ENCODE measurements around the gene PIEZO2. TPM values are rescaled to one million over a fixed set of nuclear protein-coding genes. Genes with fewer than 3 reads are reported as not detected.

The PIEZO2 gene
- total RNA-seq, 2 donors from 2014 or later: 0.63 to 3.0 TPM

DNA sequence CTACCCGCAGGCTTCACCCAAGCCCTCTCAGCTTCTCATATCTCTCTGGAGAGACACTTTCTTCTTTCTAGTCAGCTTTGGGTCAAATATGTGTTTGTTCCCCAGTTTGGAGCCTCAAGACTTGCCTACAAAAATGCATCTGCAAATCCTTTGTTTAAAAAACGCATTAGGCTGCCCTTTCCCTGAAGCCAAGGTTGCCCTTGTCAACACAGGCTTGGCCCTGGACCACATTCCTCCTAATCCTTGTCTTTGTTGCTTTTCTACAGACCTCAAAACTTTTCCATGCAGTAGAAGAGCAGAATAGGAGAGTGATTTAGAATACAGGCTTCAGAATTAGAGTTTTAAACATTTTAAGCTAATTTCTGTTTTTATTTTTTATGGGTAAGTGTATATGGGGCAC is 315.7 kb downstream of the PIEZO2 start:
- Histone ChIP-seq H3K9me3 (peaks cover 0 to 7% of the 10 kb centered on the region in 2 donors), H3K4me3 (no peak overlapping the region), H3K27ac (no peak overlapping the region), H3K4me1 (no peaks in the 10 kb centered on the region), H3K36me3 (no peaks in the 10 kb centered on the region), H3K27me3 (no peaks in the 10 kb centered on the region)
- no peak for DNase-seq (ENCODE audit: low spot score)
- TF ChIP-seq, protein P1, sequence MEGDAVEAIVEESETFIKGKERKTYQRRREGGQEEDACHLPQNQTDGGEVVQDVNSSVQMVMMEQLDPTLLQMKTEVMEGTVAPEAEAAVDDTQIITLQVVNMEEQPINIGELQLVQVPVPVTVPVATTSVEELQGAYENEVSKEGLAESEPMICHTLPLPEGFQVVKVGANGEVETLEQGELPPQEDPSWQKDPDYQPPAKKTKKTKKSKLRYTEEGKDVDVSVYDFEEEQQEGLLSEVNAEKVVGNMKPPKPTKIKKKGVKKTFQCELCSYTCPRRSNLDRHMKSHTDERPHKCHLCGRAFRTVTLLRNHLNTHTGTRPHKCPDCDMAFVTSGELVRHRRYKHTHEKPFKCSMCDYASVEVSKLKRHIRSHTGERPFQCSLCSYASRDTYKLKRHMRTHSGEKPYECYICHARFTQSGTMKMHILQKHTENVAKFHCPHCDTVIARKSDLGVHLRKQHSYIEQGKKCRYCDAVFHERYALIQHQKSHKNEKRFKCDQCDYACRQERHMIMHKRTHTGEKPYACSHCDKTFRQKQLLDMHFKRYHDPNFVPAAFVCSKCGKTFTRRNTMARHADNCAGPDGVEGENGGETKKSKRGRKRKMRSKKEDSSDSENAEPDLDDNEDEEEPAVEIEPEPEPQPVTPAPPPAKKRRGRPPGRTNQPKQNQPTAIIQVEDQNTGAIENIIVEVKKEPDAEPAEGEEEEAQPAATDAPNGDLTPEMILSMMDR (IDR thresholded peaks at IDR 0.05): no peak

DNA sequence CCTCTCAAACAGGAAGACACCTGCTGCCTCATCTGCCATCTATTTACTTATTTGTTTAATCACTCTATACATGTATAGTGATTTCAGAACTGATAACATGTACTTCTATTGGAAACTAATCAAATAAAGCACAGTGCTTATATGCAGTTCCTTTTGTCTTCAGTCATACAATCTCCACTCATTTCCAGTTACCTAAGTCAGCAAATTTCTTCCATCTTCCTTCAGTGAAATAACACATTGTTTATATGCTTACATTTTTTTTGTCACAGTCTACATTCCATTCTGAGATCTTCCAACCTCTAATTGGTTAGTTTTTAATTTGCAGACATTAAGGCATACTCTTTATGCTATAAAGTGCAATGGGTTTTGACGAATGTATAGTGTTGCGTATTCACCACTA is 323.0 kb downstream of the PIEZO2 start:
- TF ChIP-seq, protein P1 (IDR thresholded peaks at IDR 0.05): no peak
- Histone ChIP-seq H3K36me3 (no peaks in the 10 kb centered on the region), H3K4me1 (no peaks in the 10 kb centered on the region), H3K27ac (no peak overlapping the region), H3K9me3 (peaks cover 0 to 7% of the 10 kb centered on the region in 2 donors), H3K27me3 (no peaks in the 10 kb centered on the region), H3K4me3 (no peak overlapping the region)
- no peak for DNase-seq (ENCODE audit: low spot score)

DNA sequence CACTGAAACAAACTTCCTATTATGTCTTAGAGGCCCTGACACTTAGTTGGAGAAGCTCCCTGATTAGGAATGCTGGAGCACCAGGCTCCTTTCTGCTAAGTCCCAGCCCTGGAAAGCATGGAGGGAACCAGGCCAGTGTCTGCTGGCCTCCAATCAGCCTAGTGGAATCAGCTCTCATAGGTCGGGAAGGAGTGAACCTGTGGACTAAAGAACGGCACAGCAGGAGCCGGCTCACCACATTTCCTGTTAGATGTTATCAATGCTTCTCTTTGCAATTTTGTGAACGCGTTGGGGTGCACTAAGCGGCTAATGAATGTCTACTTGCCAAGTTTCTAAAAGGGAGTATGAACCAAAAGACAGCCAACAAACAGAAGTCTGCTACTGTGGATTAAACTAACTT is 326.9 kb downstream of the PIEZO2 start:
- Histone ChIP-seq H3K4me3 (no peak overlapping the region), H3K36me3 (no peaks in the 10 kb centered on the region), H3K27me3 (no peaks in the 10 kb centered on the region), H3K4me1 (no peaks in the 10 kb centered on the region), H3K27ac (no peak overlapping the region), H3K9me3 (peaks cover 0 to 8% of the 10 kb centered on the region in 2 donors)
- DNase-seq (ENCODE audit: low spot score): no peak
- TF ChIP-seq, protein P1 (IDR thresholded peaks at IDR 0.05): no peak

DNA sequence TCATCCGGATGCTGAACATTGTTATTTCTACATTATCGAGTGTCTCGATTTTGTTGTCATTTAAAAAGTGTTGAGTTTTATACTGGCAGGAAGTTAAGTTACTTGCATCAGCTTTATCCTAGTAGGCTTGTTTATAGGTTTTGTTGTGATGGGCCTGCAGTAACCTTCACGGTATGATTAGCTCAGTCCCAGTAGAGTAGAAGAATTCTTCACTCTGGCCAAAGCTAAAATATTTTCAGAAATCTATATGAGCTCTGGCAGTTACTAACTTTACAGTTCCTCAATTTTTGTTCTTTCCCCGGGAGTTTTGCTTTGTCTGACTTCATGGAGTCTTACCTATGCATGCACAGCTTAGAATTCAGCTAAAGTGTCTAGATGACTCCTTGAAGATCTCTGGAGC is 328.7 kb downstream of the PIEZO2 start:
- peaks cover 0 to 8% of the 10 kb centered on the region in 2 donors for H3K9me3 ChIP-seq
- TF ChIP-seq, protein P1 (IDR thresholded peaks at IDR 0.05): no peak
- no peaks in the 10 kb centered on the region for H3K36me3 ChIP-seq
- H3K4me1 ChIP-seq: no peaks in the 10 kb centered on the region
- no peak overlapping the region for H3K27ac ChIP-seq
- no peak for DNase-seq (ENCODE audit: low spot score)
- no peak overlapping the region for H3K4me3 ChIP-seq
- H3K27me3 ChIP-seq: no peaks in the 10 kb centered on the region

DNA sequence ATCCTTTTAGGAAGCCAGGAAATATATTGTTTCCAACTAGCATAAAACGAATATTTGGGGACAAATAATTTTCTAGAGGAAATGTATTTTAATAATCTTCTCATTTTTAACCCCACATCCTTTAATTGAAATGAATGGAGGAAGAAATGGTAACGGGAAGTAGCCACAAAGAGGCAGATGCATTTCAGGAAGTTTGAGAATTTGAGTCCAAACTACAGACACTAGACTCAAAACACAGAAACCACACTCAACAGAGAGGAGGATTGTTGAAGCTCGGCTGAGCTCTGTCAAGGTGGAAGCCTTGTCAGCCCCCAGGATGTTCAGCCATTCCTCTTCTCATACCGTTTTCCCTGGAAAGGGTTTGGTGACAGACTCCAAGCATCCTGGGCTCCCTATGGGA is 335.0 kb downstream of the PIEZO2 start:
- Histone ChIP-seq H3K4me3 (no peak overlapping the region), H3K27ac (no peak overlapping the region), H3K9me3 (no peaks in the 10 kb centered on the region), H3K36me3 (no peaks in the 10 kb centered on the region), H3K27me3 (no peaks in the 10 kb centered on the region), H3K4me1 (no peaks in the 10 kb centered on the region)
- no peak for DNase-seq (ENCODE audit: low spot score)
- TF ChIP-seq, protein P1 (IDR thresholded peaks at IDR 0.05): no peak

DNA sequence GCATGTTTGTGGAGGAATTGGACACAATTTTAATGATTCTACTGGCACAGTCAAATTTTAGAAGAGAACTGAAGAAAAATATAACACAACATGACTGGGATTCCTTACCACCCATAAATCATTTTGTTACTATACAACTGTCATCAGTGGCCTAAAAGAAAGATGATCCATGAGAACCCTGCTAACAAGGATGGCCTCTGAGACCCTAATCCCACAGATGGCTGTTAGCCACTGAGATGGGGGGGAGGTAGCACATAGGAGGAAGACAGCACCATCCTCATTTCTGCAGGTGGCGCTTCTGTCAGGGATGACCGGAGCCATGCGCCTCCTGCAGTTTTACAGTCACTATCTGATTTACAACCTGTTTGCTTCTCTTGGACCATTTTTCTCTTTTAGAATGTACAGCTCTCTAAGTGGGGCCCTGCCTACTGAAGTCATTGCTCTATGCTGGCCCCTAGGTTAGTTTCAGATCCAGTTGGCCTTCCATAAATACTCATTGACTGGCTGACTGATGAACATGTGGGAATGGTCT is 343.7 kb downstream of the PIEZO2 start:
- Histone ChIP-seq H3K4me1 (no peaks in the 10 kb centered on the region), H3K9me3 (no peaks in the 10 kb centered on the region), H3K4me3 (no peak overlapping the region), H3K36me3 (no peaks in the 10 kb centered on the region), H3K27me3 (no peaks in the 10 kb centered on the region), H3K27ac (no peak overlapping the region)
- TF ChIP-seq, protein P1 (IDR thresholded peaks at IDR 0.05): no peak
- no peak for DNase-seq (ENCODE audit: low spot score)

All from right atrium auricular region (tissue), 2 donors.